GM19351 (cell line): ENCODE measurements around the gene CCDC54.

ENCODE experiments used
- ATAC-seq: cut with Tn5 transposase; IDR thresholded peaks from one replicate; pipeline ENCODE4 v1.9.1; 2021; ENCODE audit warnings: mild to moderate bottlenecking, moderate library complexity; ENCODE audit not compliant: unreplicated experiment

CCDC54 gene

GRCh38 chr3:107392549-107393165, 15.4 kb downstream of the CCDC54 start:
- ATAC-seq = no peak

- no peak for ATAC-seq
These were observed 17.3 kb downstream of the CCDC54 start for GRCh38 chr3:107394502-107394901.

GRCh38 chr3:107395066-107395465, 17.8 kb downstream of the CCDC54 start:
- no peak for ATAC-seq

- ATAC-seq = no peak
These were observed 24.1 kb downstream of the CCDC54 start for GRCh38 chr3:107401301-107401700.

- ATAC-seq = no peak
These were observed 25.0 kb downstream of the CCDC54 start for GRCh38 chr3:107402214-107402613.

- ATAC-seq = no peak
These were observed 27.7 kb downstream of the CCDC54 start for GRCh38 chr3:107404727-107405469.

GRCh38 chr3:107407355-107407754, 30.1 kb downstream of the CCDC54 start:
- ATAC-seq = no peak

- ATAC-seq = no peak
These were observed 31.3 kb downstream of the CCDC54 start for GRCh38 chr3:107408513-107408912.

GRCh38 chr3:107409365-107409764, 32.1 kb downstream of the CCDC54 start:
- ATAC-seq = no peak

- ATAC-seq = no peak
These were observed 33.4 kb downstream of the CCDC54 start for GRCh38 chr3:107410606-107411005.

- ATAC-seq = no peak
These were observed 33.8 kb downstream of the CCDC54 start for GRCh38 chr3:107411056-107411455.

GRCh38 chr3:107411779-107412178, 34.5 kb downstream of the CCDC54 start:
- no peak for ATAC-seq

- no peak for ATAC-seq
These were observed 35.1 kb downstream of the CCDC54 start for GRCh38 chr3:107412376-107412775.

GRCh38 chr3:107413264-107413663, 36.0 kb downstream of the CCDC54 start:
- no peak for ATAC-seq

- peak; percentile 90 for ATAC-seq
These were observed 37.2 kb downstream of the CCDC54 start for GRCh38 chr3:107414325-107414964.

- ATAC-seq = no peak
These were observed 38.9 kb downstream of the CCDC54 start for GRCh38 chr3:107416138-107416537.

GRCh38 chr3:107416886-107417285, 39.6 kb downstream of the CCDC54 start:
- no peak for ATAC-seq

GRCh38 chr3:107421170-107421792, 44.0 kb downstream of the CCDC54 start:
- peak; percentile 73 for ATAC-seq

GRCh38 chr3:107421881-107422280, 44.6 kb downstream of the CCDC54 start:
- no peak for ATAC-seq

- ATAC-seq = peak; percentile 27
These were observed 47.8 kb downstream of the CCDC54 start for GRCh38 chr3:107425033-107425432.

GRCh38 chr3:107426223-107426622, 49.0 kb downstream of the CCDC54 start:
- no peak for ATAC-seq
